Keratinocyte (primary cell): ENCODE results near the gene GZMH. TPM values are rescaled to one million over a fixed set of nuclear protein-coding genes. Genes with fewer than 3 reads are reported as not detected.

Experiments used
- DNase-seq: peaks from one replicate; pipeline ENCODE4 v3.0.0-alpha.2; 2011; ENCODE audit warnings: low read depth, missing footprints, low spot score
- FAIRE-seq: peaks from 2 replicates; lab custom pipeline; 2011; peaks lifted over from hg19 to GRCh38; lab: Jason Lieb, UNC
- H2AFZ ChIP-seq: 2 replicates; pipeline ENCODE4 v1.6.0; 2012; ENCODE audit warnings: low read length, control low read depth, inconsistent platforms; ENCODE audit not compliant: control insufficient read depth
- H3K27ac ChIP-seq: 2 replicates; pipeline ENCODE4 v1.5.1; 2011; ENCODE audit warnings: low read length; ENCODE audit not compliant: control insufficient read depth, insufficient read depth
- H3K27me3 ChIP-seq: 3 replicates; pipeline ENCODE4 v1.6.0; 2011; ENCODE audit warnings: low read length; ENCODE audit not compliant: control insufficient read depth, insufficient read depth; ENCODE audit errors: extremely low read depth
- H3K36me3 ChIP-seq, 2 experiments: 2 replicates in 1 of 2; 3 replicates in 1 of 2; pipeline ENCODE4 v1.5.1; 2011; ENCODE audit warnings: low read length in 2 of 2, mild to moderate bottlenecking in 1 of 2; ENCODE audit not compliant: control insufficient read depth in 2 of 2, insufficient read depth in 2 of 2; ENCODE audit errors: extremely low read depth in 1 of 2
- H3K4me1 ChIP-seq: 3 replicates; pipeline ENCODE4 v1.5.1; 2011; ENCODE audit warnings: low read length; ENCODE audit not compliant: control insufficient read depth, insufficient read depth; ENCODE audit errors: extremely low read depth
- H3K4me2 ChIP-seq: 3 replicates; pipeline ENCODE4 v1.6.0; 2011; ENCODE audit warnings: low read depth, low read length; ENCODE audit not compliant: control insufficient read depth, insufficient read depth; ENCODE audit errors: extremely low read depth
- H3K4me3 ChIP-seq, 3 experiments: fragments of 200-600 bp in 1 of 3; sonication (generic) in 1 of 3; 2 replicates in 2 of 3; 3 replicates in 1 of 3; pipeline ENCODE4 v1.5.1; 2011 to 2016; ENCODE audit warnings: low read length in 3 of 3, mild to moderate bottlenecking in 3 of 3, control low read depth in 2 of 3, inconsistent platforms in 1 of 3, low read depth in 1 of 3, mixed read lengths in 1 of 3, mixed run types in 1 of 3, moderate library complexity in 1 of 3; ENCODE audit not compliant: control insufficient read depth in 2 of 3, insufficient read depth in 2 of 3; ENCODE audit errors: extremely low read depth in 1 of 3
- H3K79me2 ChIP-seq: 2 replicates; pipeline ENCODE4 v1.6.0; 2012; ENCODE audit warnings: low read length; ENCODE audit not compliant: control insufficient read depth, insufficient read depth
- H3K9ac ChIP-seq: 3 replicates; pipeline ENCODE4 v1.6.0; 2011; ENCODE audit warnings: low read length; ENCODE audit not compliant: control insufficient read depth, insufficient read depth; ENCODE audit errors: extremely low read depth
- H3K9me1 ChIP-seq: 3 replicates; pipeline ENCODE4 v1.6.0; 2011; ENCODE audit warnings: low read length; ENCODE audit not compliant: control insufficient read depth, insufficient read depth; ENCODE audit errors: extremely low read depth
- H3K9me3 ChIP-seq: 2 replicates; pipeline ENCODE4 v1.5.1; 2012; ENCODE audit warnings: low read depth, low read length; ENCODE audit not compliant: control insufficient read depth
- H4K20me1 ChIP-seq: 3 replicates; pipeline ENCODE4 v1.6.0; 2011; ENCODE audit warnings: low read length; ENCODE audit not compliant: control insufficient read depth, insufficient read depth; ENCODE audit errors: extremely low read depth
- CTCF ChIP-seq, 3 experiments: IDR thresholded peaks in 1 of 3; conservative IDR thresholded peaks in 1 of 3; optimal IDR thresholded peaks in 1 of 3; 2 replicates in 2 of 3; 3 replicates in 1 of 3; pipeline versions ENCODE3 to v1.5.1; 2011; ENCODE audit warnings: low read length in 3 of 3, mild to moderate bottlenecking in 3 of 3, moderate library complexity in 2 of 3, control low read depth in 1 of 3, inconsistent platforms in 1 of 3; ENCODE audit not compliant: insufficient read depth in 2 of 3; ENCODE audit errors: extremely low read depth in 1 of 3
- EZH2 ChIP-seq: IDR thresholded peaks from one replicate; pipeline ENCODE4 v1.6.1; 2012; ENCODE audit warnings: inconsistent platforms, mild to moderate bottlenecking, low read length, moderate library complexity
- dilution Hi-C: fragments of 300-500 bp; cut with MboI; formaldehyde crosslinking; loops from one replicate; pipeline ENCODE4 v1.7.0; 2020; ENCODE audit warnings: low sequenced_read_pairs; ENCODE audit not compliant: extremely low pct_ligation_motif_present
- polyA plus RNA-seq, 5 experiments: library from polyadenylated mRNA; depleted of rRNA in 3 of 5; stranded (reverse) in 3 of 5; stranded (forward) in 1 of 5; unstranded in 1 of 5; fragments of >200 nt; gene quantifications; 1 replicate in 1 of 5; 2 replicates in 3 of 5; 3 replicates in 1 of 5; pipeline versions ENCODE4 v1.2.1 to v1.2.3, GENCODE V29; 2011 to 2012; ENCODE audit warnings: missing spikeins in 2 of 5, low read depth in 1 of 5, low replicate concordance in 1 of 5

Gene GZMH
- polyA plus RNA-seq, 1 donor (not counting 4 experiments of a cell fraction or from before 2014, with no cell fraction given), result not detected

- no peak for FAIRE-seq
These were observed 22.4 kb upstream of the GZMH start for GRCh38 chr14:24631749-24632335.

GRCh38 chr14:24630872-24631477, 21.5 kb upstream of the GZMH start:
- dilution Hi-C loops, result no loop called here
- Histone ChIP-seq H3K4me3 (no peak overlapping the region), H3K9ac (no peak overlapping the region), H3K4me1 (no peaks in the 10 kb centered on the region), H3K9me1 (no peaks in the 10 kb centered on the region), H3K4me2 (no peak overlapping the region), H4K20me1 (no peaks in the 10 kb centered on the region), H3K79me2 (no peaks in the 10 kb centered on the region), H3K27me3 (no peaks in the 10 kb centered on the region), H3K9me3 (no peaks in the 10 kb centered on the region), H3K36me3 (no peaks in the 10 kb centered on the region), H2AFZ (no peak overlapping the region), H3K27ac (no peak overlapping the region)
- FAIRE-seq, result no peak
- no peak for TF ChIP-seq EZH2
- TF ChIP-seq CTCF (optimal IDR thresholded peaks at IDR 0.05 in 1 of 3, IDR thresholded peaks at IDR 0.05 in 1 of 3, conservative IDR thresholded peaks at IDR 0.05 in 1 of 3; ENCODE audit: extremely low read depth in 1 of 3, insufficient read depth in 2 of 3, low read length in 3 of 3), result no peak
- no peak for DNase-seq

More at GRCh38 chr14:24631749-24632335, 22.4 kb upstream of the GZMH start:
- Histone ChIP-seq H3K9ac (no peak overlapping the region), H2AFZ (no peak overlapping the region), H3K4me3 (no peak overlapping the region), H3K4me1 (no peaks in the 10 kb centered on the region), H3K27me3 (no peaks in the 10 kb centered on the region), H3K9me1 (no peaks in the 10 kb centered on the region), H3K36me3 (no peaks in the 10 kb centered on the region), H4K20me1 (no peaks in the 10 kb centered on the region), H3K27ac (no peak overlapping the region), H3K9me3 (no peaks in the 10 kb centered on the region), H3K4me2 (no peak overlapping the region), H3K79me2 (no peaks in the 10 kb centered on the region)
- no peak for TF ChIP-seq CTCF (optimal IDR thresholded peaks at IDR 0.05 in 1 of 3, IDR thresholded peaks at IDR 0.05 in 1 of 3, conservative IDR thresholded peaks at IDR 0.05 in 1 of 3; ENCODE audit: extremely low read depth in 1 of 3, insufficient read depth in 2 of 3, low read length in 3 of 3)
- no peak for DNase-seq
- dilution Hi-C loops, result no loop called here
